ENCODE data around the gene ITGB7.

Gene ITGB7
- total RNA-seq: 149 to 207 reads per million in 2 donors

GRCh38 chr12:53207042-53207441, at the start of gene ITGB7:
Gene ITGB7 (minus strand): TSS chr12:53207251. CDS start chr12:53200443, 6,808 bp downstream.
- peak in 3 of 5 experiments; percentile 52 to 88 (median 69) for DNase-seq

- DNase-seq: no peak
These were observed 48.9 kb upstream of the ITGB7 start for GRCh38 chr12:53255996-53256395.

GRCh38 chr12:53254816-53255545, 47.9 kb upstream of the ITGB7 start:
- DNase-seq: peak in 1 of 5 experiments; percentile 34

- no peak for DNase-seq
These were observed 46.2 kb upstream of the ITGB7 start for GRCh38 chr12:53253298-53253697.

GRCh38 chr12:53252349-53252916, 45.4 kb upstream of the ITGB7 start:
- DNase-seq: no peak

GRCh38 chr12:53251477-53252348, 44.7 kb upstream of the ITGB7 start:
- peak; percentile 51 to 80 (median 63) for DNase-seq

GRCh38 chr12:53245286-53245685, 38.2 kb upstream of the ITGB7 start:
- no peak for DNase-seq

GRCh38 chr12:53244337-53244736, 37.3 kb upstream of the ITGB7 start:
- no peak for DNase-seq

- DNase-seq: no peak
These were observed 34.8 kb upstream of the ITGB7 start for GRCh38 chr12:53241623-53242412.

GRCh38 chr12:53239643-53240258, 32.7 kb upstream of the ITGB7 start:
- DNase-seq: no peak

- peak in 3 of 5 experiments; percentile 40 to 91 (median 41) for DNase-seq
These were observed 29.5 kb upstream of the ITGB7 start for GRCh38 chr12:53236443-53237111.

GRCh38 chr12:53235742-53236442, 28.8 kb upstream of the ITGB7 start:
- no peak for DNase-seq

GRCh38 chr12:53235164-53235563, 28.1 kb upstream of the ITGB7 start:
- no peak for DNase-seq

- DNase-seq: no peak
These were observed 27.3 kb upstream of the ITGB7 start for GRCh38 chr12:53234271-53234914.

- no peak for DNase-seq
These were observed 26.6 kb upstream of the ITGB7 start for GRCh38 chr12:53233671-53234121.

GRCh38 chr12:53232646-53233461, 25.8 kb upstream of the ITGB7 start:
- DNase-seq: peak in 1 of 5 experiments; percentile 76

- DNase-seq: peak; percentile 50 to 65 (median 63)
These were observed 25.0 kb upstream of the ITGB7 start, which contains the start of gene RARG for GRCh38 chr12:53231921-53232645. Gene RARG (minus strand): TSS chr12:53232209. CDS start chr12:53227545, 4,664 bp downstream.

GRCh38 chr12:53231671-53231920, 24.5 kb upstream of the ITGB7 start:
- no peak for DNase-seq

Data from T-helper 2 cell (primary cell).